Measurements from ENCODE around the gene IGHMBP2. TPM values are rescaled to one million over a fixed set of nuclear protein-coding genes. Genes with fewer than 3 reads are reported as not detected.
A peak's percentile ranks its signal among the peaks of the same experiment; 100 is the strongest.

The IGHMBP2 gene
- total RNA-seq, 3 donors from 2014 or later (not counting 1 experiment from before 2014, with no cell fraction given) = 31.5 to 52.3 (median 48.5) TPM

DNA sequence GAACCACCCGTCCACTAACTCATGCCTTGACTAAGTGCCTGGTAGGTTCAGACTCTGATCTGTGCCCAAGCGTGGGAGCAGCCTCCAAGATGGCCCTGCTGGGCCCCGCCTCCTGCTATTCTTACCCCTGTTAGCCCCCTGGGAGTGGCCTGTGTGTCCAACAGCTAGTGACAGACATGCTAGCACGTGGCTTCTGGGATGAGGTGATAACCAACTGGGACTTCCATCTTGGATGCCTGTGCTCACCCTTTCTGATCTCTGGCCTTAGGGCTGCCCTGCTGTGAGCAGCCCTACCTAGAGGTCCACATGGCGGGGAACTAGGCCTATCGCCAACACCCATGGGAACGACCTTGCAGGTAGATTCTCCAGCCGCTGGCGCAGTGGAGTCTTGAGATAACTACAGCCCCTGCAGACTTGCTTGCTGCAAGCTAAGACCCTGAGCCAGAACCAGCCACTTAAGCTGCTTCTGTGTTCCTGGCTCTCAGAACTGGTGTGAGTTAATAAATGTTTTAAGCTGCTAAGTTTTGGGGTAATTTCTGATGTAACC lies 2.8 kb upstream of the IGHMBP2 start:
- intact Hi-C loops (cut with micrococcal nuclease) = loop anchor here (5.0 kb wide), 1 partner anchor 186 kb away; no protein-coding TSS in a partner anchor
- Mint-ChIP-seq H3K4me3 (no peak overlapping the region), H3K27me3 (ENCODE audit: low read depth in 2 of 2) (no peaks in the 10 kb centered on the region), H3K9me3 (no peaks in the 10 kb centered on the region), H3K36me3 (no peaks in the 10 kb centered on the region), H3K27ac (no peak overlapping the region), H3K4me1 (peaks cover 36 to 54% of the 10 kb centered on the region in 2 donors)
- DNase-seq = no peak
- no peak for ATAC-seq
- Histone ChIP-seq H3K27ac (ENCODE audit: low read length) (no peak overlapping the region), H3K4me3 (ENCODE audit: low read length) (no peak overlapping the region), H3K9me3 (ENCODE audit: control insufficient read depth, insufficient read depth, low read length) (no peaks in the 10 kb centered on the region), H3K27me3 (ENCODE audit: control insufficient read depth, insufficient read depth, low read length) (no peaks in the 10 kb centered on the region), H3K36me3 (ENCODE audit: control insufficient read depth, insufficient read depth, low read length) (peaks cover 36% of the 10 kb centered on the region), H3K4me1 (ENCODE audit: control insufficient read depth, insufficient read depth, low read length) (peaks cover 20% of the 10 kb centered on the region)
- TF ChIP-seq, protein P1, sequence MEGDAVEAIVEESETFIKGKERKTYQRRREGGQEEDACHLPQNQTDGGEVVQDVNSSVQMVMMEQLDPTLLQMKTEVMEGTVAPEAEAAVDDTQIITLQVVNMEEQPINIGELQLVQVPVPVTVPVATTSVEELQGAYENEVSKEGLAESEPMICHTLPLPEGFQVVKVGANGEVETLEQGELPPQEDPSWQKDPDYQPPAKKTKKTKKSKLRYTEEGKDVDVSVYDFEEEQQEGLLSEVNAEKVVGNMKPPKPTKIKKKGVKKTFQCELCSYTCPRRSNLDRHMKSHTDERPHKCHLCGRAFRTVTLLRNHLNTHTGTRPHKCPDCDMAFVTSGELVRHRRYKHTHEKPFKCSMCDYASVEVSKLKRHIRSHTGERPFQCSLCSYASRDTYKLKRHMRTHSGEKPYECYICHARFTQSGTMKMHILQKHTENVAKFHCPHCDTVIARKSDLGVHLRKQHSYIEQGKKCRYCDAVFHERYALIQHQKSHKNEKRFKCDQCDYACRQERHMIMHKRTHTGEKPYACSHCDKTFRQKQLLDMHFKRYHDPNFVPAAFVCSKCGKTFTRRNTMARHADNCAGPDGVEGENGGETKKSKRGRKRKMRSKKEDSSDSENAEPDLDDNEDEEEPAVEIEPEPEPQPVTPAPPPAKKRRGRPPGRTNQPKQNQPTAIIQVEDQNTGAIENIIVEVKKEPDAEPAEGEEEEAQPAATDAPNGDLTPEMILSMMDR (IDR thresholded peaks at IDR 0.05) = no peak
- WGBS (ENCODE audit: insufficient coverage) = 93% methylated on average over 9 of the region's 9 CpGs

DNA sequence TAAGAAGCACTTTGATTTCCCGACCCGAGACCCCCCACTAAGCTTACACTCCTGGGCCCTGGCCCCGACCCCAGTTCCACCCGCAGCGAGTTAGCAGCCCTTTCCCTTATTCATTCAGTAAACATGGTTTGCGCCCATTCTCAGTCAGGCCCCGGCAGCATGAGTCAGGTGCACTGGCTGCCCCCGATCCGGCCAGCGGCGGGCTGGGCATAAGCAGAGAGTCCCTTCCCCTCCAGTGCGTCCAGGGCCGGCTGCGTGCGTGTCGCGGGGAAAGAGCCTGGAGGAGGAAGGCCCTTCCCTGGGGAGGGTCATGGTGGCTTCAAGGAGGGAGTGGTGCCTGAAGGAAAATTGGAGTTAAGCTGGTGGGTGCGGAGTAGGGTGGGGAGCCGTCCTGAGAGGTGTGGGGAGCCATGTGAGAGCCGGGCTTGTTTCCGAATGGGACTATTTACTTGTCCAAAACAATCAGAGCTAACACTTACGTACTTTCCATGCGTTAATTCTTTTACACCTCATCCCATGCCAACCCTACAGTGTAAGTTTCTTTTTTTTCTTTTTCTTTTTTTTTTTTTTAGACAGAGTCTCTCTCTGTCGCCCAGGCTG lies 657 bp downstream of the IGHMBP2 start:
- H3K4me3 ChIP-seq (ENCODE audit: low read length) = peak overlapping the region; percentile 63
- no peaks in the 10 kb centered on the region for H3K36me3 Mint-ChIP-seq
- no peaks in the 10 kb centered on the region for H3K9me3 ChIP-seq (ENCODE audit: control insufficient read depth, insufficient read depth, low read length)
- peaks cover 37 to 57% of the 10 kb centered on the region in 2 donors for H3K4me1 Mint-ChIP-seq
- H3K4me3 Mint-ChIP-seq = peak overlapping the region; percentile 99
- ATAC-seq = peak; percentile 32 to 36 (median 34)
- under 1% methylated on average over 23 of the region's 24 CpGs for WGBS (ENCODE audit: insufficient coverage)
- H3K27me3 Mint-ChIP-seq (ENCODE audit: low read depth in 2 of 2) = no peaks in the 10 kb centered on the region
- TF ChIP-seq, protein P1 (IDR thresholded peaks at IDR 0.05) = no peak
- peaks cover 18% of the 10 kb centered on the region for H3K36me3 ChIP-seq (ENCODE audit: control insufficient read depth, insufficient read depth, low read length)
- DNase-seq = peak in 1 of 2 donors; percentile 43
- intact Hi-C loops (cut with micrococcal nuclease) = loop anchor here (1.0 to 5.0 kb wide), 2 partner anchors 65 to 183 kb away; no protein-coding TSS in a partner anchor
- peak overlapping the region; percentile 81 for H3K27ac ChIP-seq (ENCODE audit: low read length)
- peaks cover 20% of the 10 kb centered on the region for H3K4me1 ChIP-seq (ENCODE audit: control insufficient read depth, insufficient read depth, low read length)
- H3K27me3 ChIP-seq (ENCODE audit: control insufficient read depth, insufficient read depth, low read length) = no peaks in the 10 kb centered on the region
- H3K27ac Mint-ChIP-seq = peak overlapping the region; percentile 93 to 98
- no peaks in the 10 kb centered on the region for H3K9me3 Mint-ChIP-seq

DNA sequence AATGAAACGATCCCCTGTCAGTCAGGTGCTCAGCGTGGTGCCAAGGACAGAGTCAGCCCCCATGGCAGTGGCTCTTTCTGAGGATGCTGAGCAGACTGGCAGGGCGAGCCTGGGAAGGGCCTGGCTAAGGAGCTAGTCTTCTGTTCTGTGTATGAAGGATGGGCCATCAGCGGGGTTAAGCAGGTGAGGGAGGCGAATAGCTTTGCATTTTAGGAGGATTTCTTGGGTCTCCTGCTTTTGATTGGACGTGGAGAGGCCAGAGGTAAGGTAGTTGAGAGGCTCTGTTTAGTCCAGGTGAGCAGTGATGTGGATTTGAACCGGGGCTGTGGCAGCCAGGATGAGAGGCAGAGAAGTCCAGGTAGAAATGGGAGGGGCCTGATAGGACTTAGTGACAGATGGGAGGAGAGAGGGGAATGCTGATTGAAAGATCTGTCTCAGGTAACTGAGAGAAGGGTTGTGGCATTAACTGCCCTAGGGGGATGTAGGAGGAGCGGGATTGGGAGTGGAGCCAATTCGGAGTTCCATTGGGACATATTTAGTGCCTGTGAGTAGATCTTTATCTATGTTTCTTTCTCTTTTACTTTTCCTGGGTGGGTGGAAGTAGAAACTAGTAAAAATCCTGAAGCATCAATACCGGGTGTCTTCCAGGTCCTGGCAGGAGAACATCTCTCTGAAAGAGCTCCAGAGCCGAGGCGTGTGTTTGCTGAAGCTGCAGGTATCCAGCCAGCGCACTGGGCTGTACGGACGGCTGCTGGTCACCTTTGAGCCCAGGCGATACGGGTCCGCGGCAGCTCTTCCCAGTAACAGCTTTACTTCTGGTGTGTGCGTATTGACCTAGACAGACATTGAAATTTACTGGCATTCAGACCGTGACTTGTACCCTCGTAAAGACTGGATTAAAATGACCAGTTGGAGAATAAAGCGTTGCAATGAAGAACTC lies 2.0 kb downstream of the IGHMBP2 start:
- Mint-ChIP-seq H3K27me3 (ENCODE audit: low read depth in 2 of 2) (no peaks in the 10 kb centered on the region), H3K27ac (peak overlapping the region; percentile 12 to 98), H3K4me3 (peak overlapping the region; percentile 99), H3K36me3 (no peaks in the 10 kb centered on the region), H3K9me3 (no peaks in the 10 kb centered on the region), H3K4me1 (peaks cover 37 to 51% of the 10 kb centered on the region in 2 donors)
- intact Hi-C loops (cut with micrococcal nuclease) = no loop called here
- TF ChIP-seq, protein P1 (IDR thresholded peaks at IDR 0.05) = no peak
- Histone ChIP-seq H3K4me1 (ENCODE audit: control insufficient read depth, insufficient read depth, low read length) (peaks cover 20% of the 10 kb centered on the region), H3K27me3 (ENCODE audit: control insufficient read depth, insufficient read depth, low read length) (no peaks in the 10 kb centered on the region), H3K4me3 (ENCODE audit: low read length) (no peak overlapping the region), H3K9me3 (ENCODE audit: control insufficient read depth, insufficient read depth, low read length) (no peaks in the 10 kb centered on the region), H3K36me3 (ENCODE audit: control insufficient read depth, insufficient read depth, low read length) (peaks cover 19% of the 10 kb centered on the region), H3K27ac (ENCODE audit: low read length) (no peak overlapping the region)
- WGBS (ENCODE audit: insufficient coverage) = 94% methylated on average over 23 of the region's 23 CpGs
- no peak for DNase-seq
- no peak for ATAC-seq

Data from natural killer cell (primary cell).